ENCODE results near the gene PPP2R2C.

The PPP2R2C gene

GRCh38 chr4:6290256-6290655 lies 182.2 kb downstream of the PPP2R2C start:
- no peak for ATAC-seq (ENCODE audit: insufficient read depth, low read depth)
- TF ChIP-seq CTCF (IDR thresholded peaks at IDR 0.05; ENCODE audit: borderline replicate concordance, extremely low read depth, low read length, poor library complexity, severe bottlenecking): no peak
- TF ChIP-seq EZH2 (IDR thresholded peaks at IDR 0.05; ENCODE audit: borderline replicate concordance, low read depth, low read length, severe bottlenecking): no peak
- no peak overlapping the region for H3K27ac ChIP-seq (ENCODE audit: low read length)
- H3K4me2 ChIP-seq (ENCODE audit: insufficient read depth, low read length): no peak overlapping the region
- H3K27me3 ChIP-seq (ENCODE audit: insufficient read depth, low read length, poor library complexity): peaks cover 2% of the 10 kb centered on the region
- H3K79me2 ChIP-seq (ENCODE audit: insufficient read depth, low read length): no peaks in the 10 kb centered on the region
- no peak overlapping the region for H2AFZ ChIP-seq (ENCODE audit: low read depth, low read length)
- H3K9ac ChIP-seq (ENCODE audit: low read depth, low read length): no peak overlapping the region
- no peak overlapping the region for H3K4me3 ChIP-seq (ENCODE audit: low read depth in 1 of 2, low read length in 2 of 2)
- H3K36me3 ChIP-seq (ENCODE audit: insufficient read depth, low read length): no peaks in the 10 kb centered on the region
- H4K20me1 ChIP-seq (ENCODE audit: insufficient read depth, low read length): 0 out of 2 replicates have a peak, but pooled peaks cover 4% of the 10 kb centered on the region
- H3K9me3 ChIP-seq (ENCODE audit: insufficient read depth, low read length, severe bottlenecking): no peaks in the 10 kb centered on the region
- no peaks in the 10 kb centered on the region for H3K4me1 ChIP-seq (ENCODE audit: insufficient read depth, low read length)
- DNase-seq: no peak

GRCh38 chr4:6288871-6289270 lies 183.5 kb downstream of the PPP2R2C start:
- H4K20me1 ChIP-seq (ENCODE audit: insufficient read depth, low read length): 0 out of 2 replicates have a peak, but pooled peaks cover 4% of the 10 kb centered on the region
- no peaks in the 10 kb centered on the region for H3K79me2 ChIP-seq (ENCODE audit: insufficient read depth, low read length)
- no peak for DNase-seq
- H3K9ac ChIP-seq (ENCODE audit: low read depth, low read length): no peak overlapping the region
- no peak overlapping the region for H3K4me3 ChIP-seq (ENCODE audit: low read depth in 1 of 2, low read length in 2 of 2)
- no peak for TF ChIP-seq EZH2 (IDR thresholded peaks at IDR 0.05; ENCODE audit: borderline replicate concordance, low read depth, low read length, severe bottlenecking)
- no peak for TF ChIP-seq CTCF (IDR thresholded peaks at IDR 0.05; ENCODE audit: borderline replicate concordance, extremely low read depth, low read length, poor library complexity, severe bottlenecking)
- H3K9me3 ChIP-seq (ENCODE audit: insufficient read depth, low read length, severe bottlenecking): no peaks in the 10 kb centered on the region
- H3K27me3 ChIP-seq (ENCODE audit: insufficient read depth, low read length, poor library complexity): peaks cover 2% of the 10 kb centered on the region
- H3K4me1 ChIP-seq (ENCODE audit: insufficient read depth, low read length): no peaks in the 10 kb centered on the region
- no peak overlapping the region for H3K4me2 ChIP-seq (ENCODE audit: insufficient read depth, low read length)
- no peak overlapping the region for H3K27ac ChIP-seq (ENCODE audit: low read length)
- ATAC-seq (ENCODE audit: insufficient read depth, low read depth): no peak
- H2AFZ ChIP-seq (ENCODE audit: low read depth, low read length): no peak overlapping the region
- no peaks in the 10 kb centered on the region for H3K36me3 ChIP-seq (ENCODE audit: insufficient read depth, low read length)

- TF ChIP-seq CTCF (IDR thresholded peaks at IDR 0.05; ENCODE audit: borderline replicate concordance, extremely low read depth, low read length, poor library complexity, severe bottlenecking) (no peak), EZH2 (IDR thresholded peaks at IDR 0.05; ENCODE audit: borderline replicate concordance, low read depth, low read length, severe bottlenecking) (no peak)
Observed at GRCh38 chr4:6288342-6288741, 184.1 kb downstream of the PPP2R2C start.

More at GRCh38 chr4:6288342-6288741, 184.1 kb downstream of the PPP2R2C start:
- no peak for ATAC-seq (ENCODE audit: insufficient read depth, low read depth)
- 0 out of 2 replicates have a peak, but pooled peaks cover 4% of the 10 kb centered on the region for H4K20me1 ChIP-seq (ENCODE audit: insufficient read depth, low read length)
- no peaks in the 10 kb centered on the region for H3K4me1 ChIP-seq (ENCODE audit: insufficient read depth, low read length)
- peaks cover 2% of the 10 kb centered on the region for H3K27me3 ChIP-seq (ENCODE audit: insufficient read depth, low read length, poor library complexity)
- no peaks in the 10 kb centered on the region for H3K36me3 ChIP-seq (ENCODE audit: insufficient read depth, low read length)
- H3K27ac ChIP-seq (ENCODE audit: low read length): no peak overlapping the region
- no peaks in the 10 kb centered on the region for H3K9me3 ChIP-seq (ENCODE audit: insufficient read depth, low read length, severe bottlenecking)
- no peak overlapping the region for H3K4me2 ChIP-seq (ENCODE audit: insufficient read depth, low read length)
- H3K4me3 ChIP-seq (ENCODE audit: low read depth in 1 of 2, low read length in 2 of 2): no peak overlapping the region
- no peak for DNase-seq
- H2AFZ ChIP-seq (ENCODE audit: low read depth, low read length): no peak overlapping the region
- no peak overlapping the region for H3K9ac ChIP-seq (ENCODE audit: low read depth, low read length)
- no peaks in the 10 kb centered on the region for H3K79me2 ChIP-seq (ENCODE audit: insufficient read depth, low read length)
